ENCODE results near the gene ATG7. TPM values are rescaled to one million over a fixed set of nuclear protein-coding genes. Genes with fewer than 3 reads are reported as not detected.

ATG7 gene
- total and polyA plus RNA-seq, 8 donors: 25.0 to 73.3 (median 29.6) TPM

DNA sequence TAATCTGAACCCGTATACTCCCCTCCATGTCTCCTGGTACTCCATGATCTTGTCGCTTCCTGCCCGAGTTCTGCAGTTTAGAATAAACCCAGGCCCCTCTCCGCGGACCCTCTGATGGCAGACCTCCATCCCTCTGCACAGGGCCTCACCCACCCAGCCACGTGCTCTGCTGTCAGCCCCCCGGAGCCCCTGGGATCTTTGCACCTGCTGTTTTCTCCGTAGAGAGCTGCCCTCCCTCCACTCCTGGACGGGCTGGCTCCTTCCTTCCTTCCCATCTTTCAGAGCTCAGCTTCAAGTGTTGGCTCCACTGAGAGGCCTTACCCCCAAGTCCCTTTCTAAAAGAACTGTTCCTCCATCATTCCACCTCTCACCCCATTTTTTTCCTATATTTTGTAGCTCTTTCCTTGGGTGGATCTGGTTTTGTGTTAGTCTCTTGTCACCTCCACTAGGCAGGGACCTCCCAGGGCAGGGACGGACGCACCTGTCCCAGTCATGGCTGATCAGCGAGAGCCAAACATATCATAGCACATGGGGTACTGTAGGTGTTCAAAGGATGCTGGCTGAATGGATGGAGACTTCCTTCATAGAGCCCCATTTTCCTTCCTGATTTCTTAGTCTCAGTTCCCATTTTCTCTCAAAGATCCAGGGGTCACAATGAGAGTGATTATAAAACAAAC lies 264.9 kb downstream of the ATG7 start:
- no peaks in the 10 kb centered on the region for H3K9me3 ChIP-seq
- intact Hi-C loops (cut with DNase I): no loop called here
- no peak overlapping the region for H3K4me3 ChIP-seq
- ATAC-seq: no peak
- no peaks in the 10 kb centered on the region for H3K36me3 ChIP-seq
- H3K27me3 ChIP-seq: no peaks in the 10 kb centered on the region
- peaks cover 0 to 2% of the 10 kb centered on the region in 2 donors for H3K4me1 ChIP-seq
- H3K27ac ChIP-seq: no peak overlapping the region
- TF ChIP-seq, protein P1, sequence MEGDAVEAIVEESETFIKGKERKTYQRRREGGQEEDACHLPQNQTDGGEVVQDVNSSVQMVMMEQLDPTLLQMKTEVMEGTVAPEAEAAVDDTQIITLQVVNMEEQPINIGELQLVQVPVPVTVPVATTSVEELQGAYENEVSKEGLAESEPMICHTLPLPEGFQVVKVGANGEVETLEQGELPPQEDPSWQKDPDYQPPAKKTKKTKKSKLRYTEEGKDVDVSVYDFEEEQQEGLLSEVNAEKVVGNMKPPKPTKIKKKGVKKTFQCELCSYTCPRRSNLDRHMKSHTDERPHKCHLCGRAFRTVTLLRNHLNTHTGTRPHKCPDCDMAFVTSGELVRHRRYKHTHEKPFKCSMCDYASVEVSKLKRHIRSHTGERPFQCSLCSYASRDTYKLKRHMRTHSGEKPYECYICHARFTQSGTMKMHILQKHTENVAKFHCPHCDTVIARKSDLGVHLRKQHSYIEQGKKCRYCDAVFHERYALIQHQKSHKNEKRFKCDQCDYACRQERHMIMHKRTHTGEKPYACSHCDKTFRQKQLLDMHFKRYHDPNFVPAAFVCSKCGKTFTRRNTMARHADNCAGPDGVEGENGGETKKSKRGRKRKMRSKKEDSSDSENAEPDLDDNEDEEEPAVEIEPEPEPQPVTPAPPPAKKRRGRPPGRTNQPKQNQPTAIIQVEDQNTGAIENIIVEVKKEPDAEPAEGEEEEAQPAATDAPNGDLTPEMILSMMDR (IDR thresholded peaks at IDR 0.05): no peak
- DNase-seq: no peak

DNA sequence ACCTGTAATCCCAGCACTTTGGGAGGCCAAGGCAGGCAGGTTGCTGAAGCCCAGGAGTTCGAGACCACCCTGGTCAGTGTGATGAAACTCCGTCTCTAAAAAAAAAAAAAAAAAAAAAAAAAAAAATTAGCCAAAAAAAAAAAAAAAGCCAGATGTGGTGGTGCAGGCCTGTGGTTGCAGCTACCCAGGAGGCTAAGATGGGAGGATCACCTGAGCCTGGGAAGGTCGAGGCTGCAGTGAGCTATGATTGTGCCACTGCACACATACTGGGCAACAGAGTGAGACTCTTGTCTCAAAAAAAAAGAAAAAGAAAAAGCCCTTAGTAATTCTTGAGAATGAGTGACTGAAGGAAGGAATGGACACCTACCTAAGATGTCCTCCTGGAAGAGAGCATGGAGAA lies 266.4 kb downstream of the ATG7 start:
- no peak for DNase-seq
- no peaks in the 10 kb centered on the region for H3K36me3 ChIP-seq
- H3K4me3 ChIP-seq: no peak overlapping the region
- no peaks in the 10 kb centered on the region for H3K27me3 ChIP-seq
- no peak for ATAC-seq
- TF ChIP-seq, protein P1 (IDR thresholded peaks at IDR 0.05): no peak
- H3K9me3 ChIP-seq: no peaks in the 10 kb centered on the region
- H3K4me1 ChIP-seq: peaks cover 0 to 3% of the 10 kb centered on the region in 2 donors
- H3K27ac ChIP-seq: no peak overlapping the region
- intact Hi-C loops (cut with DNase I): no loop called here

DNA sequence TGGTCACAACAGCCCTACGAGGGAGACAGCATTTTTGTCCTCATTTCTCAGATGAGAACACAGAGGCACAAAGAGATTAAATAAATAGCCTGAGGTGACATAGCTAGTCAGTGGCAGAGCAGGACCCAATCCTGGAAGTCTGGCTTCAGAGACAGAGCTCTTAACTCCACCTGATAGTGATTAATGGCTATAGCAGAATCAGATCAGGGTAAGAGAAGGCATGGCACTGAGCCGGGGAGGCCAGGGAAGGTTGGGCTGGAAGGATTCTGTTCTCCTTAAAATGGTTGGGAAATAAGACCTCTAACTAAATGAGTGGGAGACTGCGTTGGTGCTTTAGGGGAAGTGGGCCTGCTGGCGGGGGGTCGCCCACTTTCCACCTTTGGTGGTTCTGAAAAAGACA lies 267.0 kb downstream of the ATG7 start:
- Histone ChIP-seq H3K27ac (no peak overlapping the region), H3K36me3 (no peaks in the 10 kb centered on the region), H3K27me3 (no peaks in the 10 kb centered on the region), H3K9me3 (peaks cover 0 to 3% of the 10 kb centered on the region in 2 donors), H3K4me3 (no peak overlapping the region), H3K4me1 (peaks cover 0 to 9% of the 10 kb centered on the region in 2 donors)
- DNase-seq (no peak), ATAC-seq (no peak)
- intact Hi-C loops (cut with DNase I): no loop called here
- TF ChIP-seq, protein P1 (IDR thresholded peaks at IDR 0.05): no peak

- intact Hi-C loops (cut with DNase I): no loop called here
- no peak for DNase-seq
- no peak for ATAC-seq
Measured at GRCh38 chr3:11539677-11540076, 267.5 kb downstream of the ATG7 start.

More at GRCh38 chr3:11539677-11540076, 267.5 kb downstream of the ATG7 start:
- Histone ChIP-seq H3K4me1 (peaks cover 0 to 12% of the 10 kb centered on the region in 2 donors), H3K36me3 (no peaks in the 10 kb centered on the region), H3K9me3 (peaks cover 0 to 3% of the 10 kb centered on the region in 2 donors), H3K4me3 (no peak overlapping the region), H3K27me3 (no peaks in the 10 kb centered on the region), H3K27ac (no peak overlapping the region)
- TF ChIP-seq, protein P1 (IDR thresholded peaks at IDR 0.05): no peak
